HEK293 (cell line): ENCODE measurements around the gene UPB1.

Experiments used
- CTCF ChIA-PET: fragments of 350-600 bp; formaldehyde crosslinking; extraction: SDS; loops from one replicate; lab custom pipeline; 2021; ENCODE audit warnings: antibody characterized with exemption; lab: Yijun Ruan, JAX
- POLR2A ChIA-PET: fragments of 300-600 bp; formaldehyde crosslinking; extraction: SDS; loops from one replicate; lab custom pipeline; 2020; ENCODE audit warnings: antibody characterized with exemption, inconsistent platforms; lab: Yijun Ruan, JAX
- H3K27ac ChIP-seq: fragments of 200-500 bp; sonication (Bioruptor generic); 2 replicates; pipeline ENCODE4 v1.5.1; 2014; ENCODE audit warnings: low read depth, low read length, control low read depth, inconsistent platforms; ENCODE audit errors: extremely low read depth
- H3K36me3 ChIP-seq, 2 experiments: fragments of 200-500 bp in 1 of 2; sonication (Bioruptor generic) in 1 of 2; 1 replicate in 1 of 2; 2 replicates in 1 of 2; pipeline ENCODE4 v1.5.1; 2014 to 2017; ENCODE audit warnings: inconsistent platforms in 2 of 2, low read length in 2 of 2; ENCODE audit not compliant: control insufficient read depth in 2 of 2, insufficient read depth in 1 of 2
- H3K4me1 ChIP-seq: fragments of 200-500 bp; sonication (Bioruptor generic); 2 replicates; pipeline ENCODE4 v1.5.1; 2014; ENCODE audit warnings: mild to moderate bottlenecking, low read length, inconsistent platforms; ENCODE audit not compliant: control insufficient read depth, insufficient read depth
- H3K4me3 ChIP-seq: 2 replicates; pipeline ENCODE4 v1.5.1; 2011; ENCODE audit warnings: low read depth, mild to moderate bottlenecking, control low read depth, low read length, moderate library complexity
- H3K9me3 ChIP-seq: fragments of 200-500 bp; sonication (Bioruptor generic); 2 replicates; pipeline ENCODE4 v1.5.1; 2014; ENCODE audit warnings: low read depth, low read length, inconsistent platforms; ENCODE audit not compliant: control insufficient read depth, insufficient read depth
- AEBP2 ChIP-seq: fragments of 450-650 bp; formaldehyde crosslinking; IDR thresholded peaks from 2 replicates; pipeline ENCODE4 v1.5.1; 2016; ENCODE audit warnings: missing biosample characterization, missing genetic modification characterization, borderline replicate concordance
- GLIS1 ChIP-seq: fragments of 450-650 bp; formaldehyde crosslinking; IDR thresholded peaks from 2 replicates; pipeline ENCODE4 v1.5.1; 2016; ENCODE audit warnings: missing biosample characterization, missing genetic modification characterization
- KLF10 ChIP-seq: fragments of 450-650 bp; IDR thresholded peaks from 2 replicates; pipeline ENCODE4 v1.5.1; 2018; ENCODE audit warnings: missing biosample characterization, mild to moderate bottlenecking, missing genetic modification characterization
- PRDM4 ChIP-seq: fragments of 450-650 bp; formaldehyde crosslinking; IDR thresholded peaks from 2 replicates; pipeline ENCODE4 v1.5.1; 2017; ENCODE audit warnings: missing biosample characterization, missing genetic modification characterization
- YY2 ChIP-seq: fragments of 450-650 bp; formaldehyde crosslinking; IDR thresholded peaks from 2 replicates; pipeline ENCODE4 v1.5.1; 2016; ENCODE audit warnings: missing biosample characterization, missing genetic modification characterization
- ZBTB1 ChIP-seq: fragments of 450-650 bp; formaldehyde crosslinking; IDR thresholded peaks from 2 replicates; pipeline ENCODE4 v1.5.1; 2016; ENCODE audit warnings: missing biosample characterization, missing genetic modification characterization
- ZBTB17 ChIP-seq: fragments of 450-650 bp; formaldehyde crosslinking; IDR thresholded peaks from 2 replicates; pipeline ENCODE4 v1.5.1; 2016; ENCODE audit warnings: missing biosample characterization, missing genetic modification characterization
- ZFP3 ChIP-seq: fragments of 450-650 bp; formaldehyde crosslinking; IDR thresholded peaks from 2 replicates; pipeline ENCODE4 v1.5.1; 2016; ENCODE audit warnings: low read depth, missing biosample characterization, missing genetic modification characterization
- ZNF138 ChIP-seq: fragments of 450-650 bp; formaldehyde crosslinking; IDR thresholded peaks from 2 replicates; pipeline ENCODE4 v1.5.1; 2016; ENCODE audit warnings: missing biosample characterization, missing genetic modification characterization, borderline replicate concordance
- ZNF169 ChIP-seq: fragments of 450-650 bp; formaldehyde crosslinking; IDR thresholded peaks from 2 replicates; pipeline ENCODE4 v1.5.1; 2016; ENCODE audit warnings: missing biosample characterization, missing genetic modification characterization
- ZNF280C ChIP-seq: fragments of 450-650 bp; formaldehyde crosslinking; IDR thresholded peaks from 2 replicates; pipeline ENCODE4 v1.5.1; 2016; ENCODE audit warnings: missing biosample characterization, missing genetic modification characterization
- ZNF398 ChIP-seq: fragments of 450-650 bp; formaldehyde crosslinking; IDR thresholded peaks from 2 replicates; pipeline ENCODE4 v1.5.1; 2017; ENCODE audit warnings: missing biosample characterization, missing genetic modification characterization
- ZNF521 ChIP-seq: fragments of 450-650 bp; formaldehyde crosslinking; IDR thresholded peaks from 2 replicates; pipeline ENCODE4 v1.5.1; 2017; ENCODE audit warnings: missing biosample characterization, mild to moderate bottlenecking, missing genetic modification characterization
- ZNF600 ChIP-seq: fragments of 450-650 bp; formaldehyde crosslinking; IDR thresholded peaks from 2 replicates; pipeline ENCODE4 v1.5.1; 2016; ENCODE audit warnings: missing biosample characterization, missing genetic modification characterization
- ZNF623 ChIP-seq: fragments of 450-650 bp; formaldehyde crosslinking; IDR thresholded peaks from 2 replicates; pipeline ENCODE4 v1.5.1; 2016; ENCODE audit warnings: missing biosample characterization, missing genetic modification characterization
- ZSCAN18 ChIP-seq: fragments of 450-650 bp; formaldehyde crosslinking; IDR thresholded peaks from 2 replicates; pipeline ENCODE4 v1.5.1; 2016; ENCODE audit warnings: missing biosample characterization, missing genetic modification characterization
- ZSCAN4 ChIP-seq: fragments of 450-650 bp; formaldehyde crosslinking; IDR thresholded peaks from 2 replicates; pipeline ENCODE4 v1.5.1; 2017; ENCODE audit warnings: missing biosample characterization, missing genetic modification characterization

Gene UPB1

GRCh38 chr22:24543185-24543601 is 48.1 kb downstream of the UPB1 start:
- CTCF ChIA-PET: no interaction called here
- TF ChIP-seq ZNF138 (tag by site-specific recombination): no peak
- no peak for TF ChIP-seq PRDM4 (tag by site-specific recombination)
- TF ChIP-seq YY2 (tag by site-specific recombination): no peak
- no peak for TF ChIP-seq ZBTB1 (tag by site-specific recombination)
- TF ChIP-seq ZSCAN4 (tag by site-specific recombination): no peak
- TF ChIP-seq ZNF600 (tag by site-specific recombination): no peak
- no peak for TF ChIP-seq ZNF280C (tag by site-specific recombination)
- no peak for TF ChIP-seq KLF10 (tag by site-specific recombination)
- no peak for TF ChIP-seq AEBP2 (tag by site-specific recombination)
- TF ChIP-seq ZNF521: no peak
- no peak for TF ChIP-seq ZNF623
- no peak for TF ChIP-seq ZSCAN18 (tag by site-specific recombination)
- TF ChIP-seq ZNF169 (tag by site-specific recombination): no peak
- TF ChIP-seq ZBTB17 (tag by site-specific recombination): no peak
- TF ChIP-seq ZFP3 (tag by site-specific recombination): no peak
- TF ChIP-seq ZNF398 (tag by site-specific recombination): no peak
- TF ChIP-seq GLIS1: no peak
- no peak overlapping the region for H3K4me3 ChIP-seq
- POLR2A ChIA-PET: interaction anchor here (4.0 kb wide), 1 partner anchor 11 kb away, joined by 33 read pairs; the partner anchor contains the start of genes GUCD1 and SNRPD3
- no peaks in the 10 kb centered on the region for H3K4me1 ChIP-seq
- no peaks in the 10 kb centered on the region for H3K9me3 ChIP-seq
- peaks cover 24 to 80% of the 10 kb centered on the region in 2 experiments for H3K36me3 ChIP-seq
- no peak overlapping the region for H3K27ac ChIP-seq
